Psoas muscle (tissue), 8 donors: ENCODE measurements around the gene TMEM100. TPM values are rescaled to one million over a fixed set of nuclear protein-coding genes. Genes with fewer than 3 reads are reported as not detected.

Experiments
- ATAC-seq, 4 donors: fragments of 200-7000 bp; cut with Tn5 transposase; one replicate each; pipeline ENCODE4 v1.9.1; 2020; ENCODE audit warnings: moderate library complexity in 3 of 4, mild to moderate bottlenecking in 2 of 4
- DNase-seq, 2 donors: peaks; one replicate each; pipeline ENCODE4 v3.0.0-alpha.2; 2020
- H3K27ac ChIP-seq: fragments of 200-600 bp; one replicate; pipeline ENCODE4 v1.8.0; 2022
- H3K27me3 ChIP-seq, 3 donors: fragments of 200-600 bp in 1 of 3; one replicate each; pipeline versions ENCODE4 v1.6.1 to v1.8.0; 2013 to 2022; ENCODE audit warnings: low read length in 2 of 3, mild to moderate bottlenecking in 2 of 3, moderate library complexity in 1 of 3; ENCODE audit not compliant: insufficient read depth in 3 of 3
- H3K36me3 ChIP-seq, 2 donors: fragments of 200-600 bp in 1 of 2; one replicate each; pipeline versions ENCODE4 v1.6.1 to v1.8.0; 2013 to 2022; ENCODE audit warnings: low read depth in 1 of 2, mild to moderate bottlenecking in 1 of 2, moderate library complexity in 1 of 2; ENCODE audit not compliant: insufficient read depth in 1 of 2
- H3K4me1 ChIP-seq: fragments of 200-600 bp; one replicate; pipeline ENCODE4 v1.8.0; 2022
- H3K4me3 ChIP-seq: fragments of 200-600 bp; one replicate; pipeline ENCODE4 v1.8.0; 2022; ENCODE audit warnings: mild to moderate bottlenecking
- H3K9me3 ChIP-seq: fragments of 200-600 bp; one replicate; pipeline ENCODE4 v1.8.0; 2022
- WGBS, 3 donors: extraction: QIAGEN DNeasy Blood & Tissue Kit; methylation state at CpG; one replicate each; pipeline versions ENCODE4 v1.1.6 to v1.1.7; 2013; 5-methylcytosine and 5-hydroxymethylcytosine counted together
- intact Hi-C, 2 donors: fragments of 100-400 bp; cut with DNase I; formaldehyde crosslinking; loops; one replicate each; pipeline versions ENCODE4 v1.11.0 to v1.14.2; 2022
- polyA plus RNA-seq, 3 donors: library from polyadenylated mRNA; stranded (reverse); fragments of 200-250 nt; gene quantifications; one replicate each; pipeline ENCODE4 v1.2.3, GENCODE V29; 2013
- total RNA-seq, 4 donors: library from RNA; stranded (reverse); fragmentation: NEBNext Ultra II Directional in 2 of 4; extraction: Animal tissue kit (Norgen Biotek cat#: 25700) in 2 of 4; gene quantifications; one replicate each; pipeline versions ENCODE4 v1.2.1 to v1.2.4, GENCODE V29; 2021 to 2023
- TF ChIP-seq, protein P1 (sequence below): fragments of 200-600 bp; IDR thresholded peaks from one replicate; pipeline ENCODE4 v1.8.0; 2022; ENCODE audit warnings: antibody characterized with exemption
- donor health status: healthy with polysubstance abuse.
- donor health status: DM: no; HTN: no; CAD: no; lungs with moderate emphysema.
- donor health status: Bipolar disorder and iron deficiency.
- donor health status: healthy.
- donor health status: DM: yes; HTN: yes; CAD: no.
- donor health status: DM: no; HTN: no; CAD: no.
- donor health status: DM: no; HTN: no; CAD: no.
- donor health status: DM: yes; HTN: yes; CAD: no.

The TMEM100 gene
- total and polyA plus RNA-seq, 7 donors, result 2.3 to 79.9 (median 7.3) TPM

DNA sequence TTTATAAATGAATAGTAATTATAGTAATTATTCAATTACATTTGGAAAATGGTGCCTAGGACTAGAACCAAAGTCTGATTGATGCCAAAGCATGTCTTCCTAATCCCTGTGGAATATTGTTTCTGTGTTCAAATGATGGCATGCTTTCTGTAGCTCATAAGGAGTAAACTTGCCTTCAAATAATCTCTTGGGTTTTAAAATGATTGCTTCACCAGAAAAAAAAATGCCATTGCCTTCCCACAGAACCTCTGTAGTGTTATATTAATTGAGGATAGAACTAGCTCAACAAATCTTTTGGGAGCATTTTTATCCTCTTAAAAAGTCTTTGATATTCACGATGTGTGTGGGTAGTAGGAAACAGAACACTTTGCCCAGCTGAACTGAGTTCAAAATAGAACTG, 7.7 kb upstream of the TMEM100 start:
- H3K4me1 ChIP-seq, result peaks cover 31% of the 10 kb centered on the region
- intact Hi-C loops, result no loop called here
- H3K9me3 ChIP-seq, result no peaks in the 10 kb centered on the region
- peak overlapping the region; percentile 83 for H3K27ac ChIP-seq
- H3K36me3 ChIP-seq, result no peaks in the 10 kb centered on the region
- no peaks in the 10 kb centered on the region for H3K27me3 ChIP-seq
- TF ChIP-seq, protein P1, sequence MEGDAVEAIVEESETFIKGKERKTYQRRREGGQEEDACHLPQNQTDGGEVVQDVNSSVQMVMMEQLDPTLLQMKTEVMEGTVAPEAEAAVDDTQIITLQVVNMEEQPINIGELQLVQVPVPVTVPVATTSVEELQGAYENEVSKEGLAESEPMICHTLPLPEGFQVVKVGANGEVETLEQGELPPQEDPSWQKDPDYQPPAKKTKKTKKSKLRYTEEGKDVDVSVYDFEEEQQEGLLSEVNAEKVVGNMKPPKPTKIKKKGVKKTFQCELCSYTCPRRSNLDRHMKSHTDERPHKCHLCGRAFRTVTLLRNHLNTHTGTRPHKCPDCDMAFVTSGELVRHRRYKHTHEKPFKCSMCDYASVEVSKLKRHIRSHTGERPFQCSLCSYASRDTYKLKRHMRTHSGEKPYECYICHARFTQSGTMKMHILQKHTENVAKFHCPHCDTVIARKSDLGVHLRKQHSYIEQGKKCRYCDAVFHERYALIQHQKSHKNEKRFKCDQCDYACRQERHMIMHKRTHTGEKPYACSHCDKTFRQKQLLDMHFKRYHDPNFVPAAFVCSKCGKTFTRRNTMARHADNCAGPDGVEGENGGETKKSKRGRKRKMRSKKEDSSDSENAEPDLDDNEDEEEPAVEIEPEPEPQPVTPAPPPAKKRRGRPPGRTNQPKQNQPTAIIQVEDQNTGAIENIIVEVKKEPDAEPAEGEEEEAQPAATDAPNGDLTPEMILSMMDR, result no peak
- WGBS, 3 donors, result 4 to 29% (median 17%) methylated on average over 1 of the region's 1 CpG
- peak overlapping the region; percentile 54 for H3K4me3 ChIP-seq
- DNase-seq (no peak), ATAC-seq (no peak)

DNA sequence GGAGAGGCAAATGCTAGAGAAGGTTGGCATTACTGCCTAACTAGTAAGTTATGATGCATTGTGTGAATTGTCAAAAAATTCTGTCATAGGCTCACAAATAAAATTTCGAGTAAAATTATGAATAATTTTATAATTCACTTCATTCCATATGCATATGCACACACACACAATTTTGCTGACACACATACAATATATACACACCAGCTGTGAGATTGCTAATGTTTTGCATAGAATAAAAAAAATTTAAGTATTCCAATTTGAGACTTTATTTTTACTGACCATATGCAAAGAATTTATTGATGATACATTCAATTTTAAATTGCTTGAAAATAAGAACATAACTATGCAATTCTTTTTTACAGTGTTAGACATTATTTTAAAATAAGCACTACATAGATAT, 6.8 kb upstream of the TMEM100 start:
- no peak for DNase-seq
- Histone ChIP-seq H3K36me3 (no peaks in the 10 kb centered on the region), H3K4me3 (peak overlapping the region; percentile 54), H3K27ac (no peak overlapping the region), H3K9me3 (no peaks in the 10 kb centered on the region), H3K4me1 (peaks cover 29% of the 10 kb centered on the region), H3K27me3 (no peaks in the 10 kb centered on the region)
- no peak for ATAC-seq
- TF ChIP-seq, protein P1, result no peak
- 87 to 95% (median 87%) methylated on average over 1 of the region's 1 CpG for WGBS, 3 donors
- intact Hi-C loops, result no loop called here

DNA sequence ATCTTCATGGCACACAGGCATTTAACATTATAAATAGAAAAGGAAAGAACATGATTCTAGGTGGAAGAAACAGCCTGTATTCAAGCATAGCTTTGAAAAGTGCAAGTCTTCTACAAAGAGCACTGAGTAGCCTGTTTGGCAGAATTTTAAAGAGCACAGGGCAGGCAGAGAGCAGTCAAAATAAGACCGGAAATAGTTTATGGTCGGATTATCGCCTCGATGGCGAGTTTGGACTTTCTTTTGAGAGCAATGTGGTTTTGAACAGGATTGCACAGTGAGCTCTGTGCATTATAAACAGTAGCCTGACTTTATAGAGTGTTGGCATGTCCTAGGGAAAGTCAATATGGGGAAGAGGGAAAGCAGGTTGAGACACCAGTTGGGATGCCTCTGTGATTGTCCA, 6.2 kb upstream of the TMEM100 start:
- TF ChIP-seq, protein P1, result no peak
- WGBS, 3 donors, result 41 to 84% (median 58%) methylated on average over 5 of the region's 5 CpGs
- Histone ChIP-seq H3K4me1 (peaks cover 23% of the 10 kb centered on the region), H3K27me3 (no peaks in the 10 kb centered on the region), H3K36me3 (no peaks in the 10 kb centered on the region), H3K27ac (peak overlapping the region; percentile 12), H3K4me3 (peak overlapping the region; percentile 54), H3K9me3 (no peaks in the 10 kb centered on the region)
- DNase-seq (no peak), ATAC-seq (no peak)
- intact Hi-C loops, result no loop called here

DNA sequence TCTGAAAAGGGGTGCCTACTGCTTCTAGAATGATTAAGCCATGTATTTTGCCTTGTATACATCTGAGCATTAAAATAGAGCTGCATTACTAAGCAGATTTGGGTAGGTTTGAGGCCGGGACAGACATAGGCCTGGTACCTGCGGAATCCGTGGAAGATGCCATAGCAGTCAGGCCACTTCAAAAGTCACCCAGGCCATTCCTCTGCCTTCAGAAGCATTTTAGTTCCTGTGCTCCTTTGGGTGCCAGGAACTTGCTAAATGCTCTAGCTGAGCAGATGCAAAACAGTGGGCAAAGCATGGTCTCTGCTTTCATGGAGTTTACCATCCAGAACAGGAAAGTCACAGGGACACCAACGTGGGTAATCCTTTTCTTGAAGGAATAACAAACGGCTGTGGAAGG, 5.7 kb upstream of the TMEM100 start:
- 80 to 88% (median 82%) methylated on average over 5 of the region's 5 CpGs for WGBS, 3 donors
- intact Hi-C loops, result no loop called here
- Histone ChIP-seq H3K27ac (peak overlapping the region; percentile 12), H3K36me3 (no peaks in the 10 kb centered on the region), H3K4me3 (no peak overlapping the region), H3K9me3 (no peaks in the 10 kb centered on the region), H3K4me1 (peaks cover 22% of the 10 kb centered on the region), H3K27me3 (no peaks in the 10 kb centered on the region)
- TF ChIP-seq, protein P1, result no peak
- DNase-seq, result no peak
- ATAC-seq, result no peak

DNA sequence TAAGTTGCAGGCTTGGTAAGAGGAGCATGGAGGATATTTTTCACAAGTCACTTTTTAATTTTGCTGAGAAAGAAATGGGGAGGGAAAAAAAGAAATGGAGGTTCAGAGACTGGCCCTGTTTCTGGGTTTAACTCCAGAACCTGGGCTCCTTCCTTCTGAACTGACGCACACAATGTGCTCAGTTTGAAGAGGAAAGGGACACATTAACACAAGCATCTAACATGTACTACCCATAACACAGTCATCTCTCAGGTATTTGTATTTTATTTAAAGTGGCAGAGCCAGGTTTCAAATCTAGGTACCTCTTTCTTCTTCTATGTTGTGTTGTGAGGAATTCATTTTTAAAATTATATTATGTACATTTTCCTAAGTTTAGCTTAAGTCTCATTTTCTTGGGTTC, 5.3 kb upstream of the TMEM100 start:
- no peak for DNase-seq
- 93 to 100% (median 100%) methylated on average over 1 of the region's 1 CpG for WGBS, 3 donors
- Histone ChIP-seq H3K4me1 (peaks cover 21% of the 10 kb centered on the region), H3K9me3 (no peaks in the 10 kb centered on the region), H3K27ac (peak overlapping the region; percentile 12), H3K4me3 (no peak overlapping the region), H3K36me3 (no peaks in the 10 kb centered on the region), H3K27me3 (no peaks in the 10 kb centered on the region)
- TF ChIP-seq, protein P1, result no peak
- ATAC-seq, result no peak
- intact Hi-C loops, result no loop called here
